GM19463 (cell line): ENCODE results near the gene PRR18.

Source experiments
- ATAC-seq: cut with Tn5 transposase; IDR thresholded peaks from one replicate; pipeline ENCODE4 v1.9.1; 2021; ENCODE audit warnings: mild to moderate bottlenecking, moderate library complexity; ENCODE audit not compliant: unreplicated experiment

The PRR18 gene

GRCh38 chr6:166307082-166308032 is 835 bp downstream of the PRR18 start:
- ATAC-seq = peak; percentile 20

- no peak for ATAC-seq
These were observed 1.7 kb downstream of the PRR18 start for GRCh38 chr6:166306378-166307081.

GRCh38 chr6:166305562-166306117 is 2.6 kb downstream of the PRR18 start:
- no peak for ATAC-seq

GRCh38 chr6:166304106-166304505 is 4.1 kb downstream of the PRR18 start:
- ATAC-seq = no peak

GRCh38 chr6:166301611-166302529 is 6.3 kb downstream of the PRR18 start:
- no peak for ATAC-seq

- no peak for ATAC-seq
These were observed 7.7 kb downstream of the PRR18 start for GRCh38 chr6:166300357-166300987.

GRCh38 chr6:166297606-166298005 is 10.6 kb downstream of the PRR18 start:
- no peak for ATAC-seq

GRCh38 chr6:166296035-166296883 is 11.9 kb downstream of the PRR18 start:
- no peak for ATAC-seq

GRCh38 chr6:166293731-166294584 is 14.2 kb downstream of the PRR18 start:
- no peak for ATAC-seq

GRCh38 chr6:166289207-166290060 is 18.8 kb downstream of the PRR18 start:
- ATAC-seq = no peak

GRCh38 chr6:166286839-166287271 is 21.3 kb downstream of the PRR18 start:
- ATAC-seq = peak; percentile 95

- ATAC-seq = no peak
These were observed 23.0 kb downstream of the PRR18 start for GRCh38 chr6:166285233-166285632.

- no peak for ATAC-seq
These were observed 23.6 kb downstream of the PRR18 start for GRCh38 chr6:166284640-166285039.

GRCh38 chr6:166282394-166283032 is 25.7 kb downstream of the PRR18 start:
- ATAC-seq = no peak

- ATAC-seq = peak; percentile 46
These were observed 27.1 kb downstream of the PRR18 start for GRCh38 chr6:166281104-166281503.

GRCh38 chr6:166279393-166279679 is 28.9 kb downstream of the PRR18 start:
- ATAC-seq = no peak
